GM10248 (cell line): ENCODE measurements around the gene RGS11.

ENCODE experiments used
- CTCF ChIA-PET: fragments of 300-600 bp; sonication (Branson Sonifier 250); formaldehyde crosslinking; extraction: SDS; loops from one replicate; lab custom pipeline; 2021; ENCODE audit warnings: antibody characterized with exemption; lab: Yijun Ruan, JAX
- POLR2A ChIA-PET: fragments of 350-650 bp; sonication (Branson Sonifier 250); formaldehyde crosslinking; extraction: SDS; loops from one replicate; lab custom pipeline; 2020; ENCODE audit warnings: antibody characterized with exemption; lab: Yijun Ruan, JAX
- DNase-seq: peaks from one replicate; pipeline ENCODE4 v3.0.0; 2012; ENCODE audit errors: extremely low spot score
- TF ChIP-seq, protein P1 (sequence below): IDR thresholded peaks from 2 replicates; pipeline ENCODE4 v1.5.1; 2012; ENCODE audit warnings: mild to moderate bottlenecking, low read depth; ENCODE audit errors: extremely low read depth, missing control alignments, control extremely low read depth

RGS11 gene

DNA sequence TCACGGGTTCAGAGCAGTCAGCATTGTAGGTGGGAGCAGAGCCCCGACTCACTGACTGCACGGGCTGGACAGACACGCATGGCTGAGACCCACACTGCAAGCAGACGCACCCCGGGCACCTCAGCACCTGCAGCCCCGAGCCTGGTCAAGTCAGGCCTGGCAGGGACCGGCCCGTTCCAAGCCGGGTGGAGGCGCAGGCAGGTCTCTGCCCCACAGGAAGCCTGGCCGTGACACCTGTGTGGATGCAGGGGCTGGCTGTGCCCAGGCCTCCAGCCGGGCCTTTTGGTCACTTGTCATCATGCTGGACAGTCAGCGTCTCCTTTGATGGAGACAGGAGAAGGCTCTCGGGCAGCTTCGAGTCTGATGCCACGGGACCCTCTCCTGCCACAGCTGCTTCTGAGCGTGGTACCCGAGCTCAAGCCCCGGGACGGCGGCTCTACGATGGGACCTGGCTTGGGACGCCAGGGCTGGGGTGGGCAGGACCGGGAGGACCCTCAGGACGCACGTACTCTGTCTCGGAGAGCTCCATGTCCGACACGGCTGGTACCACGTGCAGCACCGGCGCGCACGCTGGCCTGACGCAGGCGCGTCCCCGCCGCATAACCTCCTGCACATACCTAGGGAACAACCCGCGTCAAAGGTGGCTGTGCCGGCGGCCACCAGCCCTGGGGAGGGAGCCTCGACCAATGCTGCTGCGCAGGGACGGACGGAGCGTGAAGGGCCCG, 15.1 kb upstream of the RGS11 start:
- no peak for DNase-seq
- POLR2A ChIA-PET = no interaction called here

GRCh38 chr16:290015-290680, 14.4 kb upstream of the RGS11 start:
- ChIA-PET CTCF (no interaction called here), POLR2A (no interaction called here)
- DNase-seq = no peak
- TF ChIP-seq, protein P1, sequence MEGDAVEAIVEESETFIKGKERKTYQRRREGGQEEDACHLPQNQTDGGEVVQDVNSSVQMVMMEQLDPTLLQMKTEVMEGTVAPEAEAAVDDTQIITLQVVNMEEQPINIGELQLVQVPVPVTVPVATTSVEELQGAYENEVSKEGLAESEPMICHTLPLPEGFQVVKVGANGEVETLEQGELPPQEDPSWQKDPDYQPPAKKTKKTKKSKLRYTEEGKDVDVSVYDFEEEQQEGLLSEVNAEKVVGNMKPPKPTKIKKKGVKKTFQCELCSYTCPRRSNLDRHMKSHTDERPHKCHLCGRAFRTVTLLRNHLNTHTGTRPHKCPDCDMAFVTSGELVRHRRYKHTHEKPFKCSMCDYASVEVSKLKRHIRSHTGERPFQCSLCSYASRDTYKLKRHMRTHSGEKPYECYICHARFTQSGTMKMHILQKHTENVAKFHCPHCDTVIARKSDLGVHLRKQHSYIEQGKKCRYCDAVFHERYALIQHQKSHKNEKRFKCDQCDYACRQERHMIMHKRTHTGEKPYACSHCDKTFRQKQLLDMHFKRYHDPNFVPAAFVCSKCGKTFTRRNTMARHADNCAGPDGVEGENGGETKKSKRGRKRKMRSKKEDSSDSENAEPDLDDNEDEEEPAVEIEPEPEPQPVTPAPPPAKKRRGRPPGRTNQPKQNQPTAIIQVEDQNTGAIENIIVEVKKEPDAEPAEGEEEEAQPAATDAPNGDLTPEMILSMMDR = no peak

More for the DNA sequence above, 15.1 kb upstream of the RGS11 start:
- CTCF ChIA-PET = no interaction called here
- TF ChIP-seq, protein P1 = no peak

GRCh38 chr16:289395-289997, 13.8 kb upstream of the RGS11 start:
- CTCF ChIA-PET = interaction anchor here (1.3 kb wide), 1 partner anchor 183 kb away, joined by 3 read pairs; no protein-coding TSS in a partner anchor
- POLR2A ChIA-PET = no interaction called here

GRCh38 chr16:287981-288920, 12.5 kb upstream of the RGS11 start:
- no peak for DNase-seq
- ChIA-PET CTCF (interaction anchor here (1.0 to 1.3 kb wide), 3 partner anchors 21 to 181 kb away, joined by 3 read pairs; no protein-coding TSS in a partner anchor), POLR2A (no interaction called here)
- TF ChIP-seq, protein P1 = no peak

More at GRCh38 chr16:289395-289997, 13.8 kb upstream of the RGS11 start:
- no peak for DNase-seq
- TF ChIP-seq, protein P1 = no peak

- ChIA-PET POLR2A (no interaction called here), CTCF (interaction anchor here (1.0 to 1.3 kb wide), 2 partner anchors 22 to 180 kb away, joined by 3 read pairs; no protein-coding TSS in a partner anchor)
- TF ChIP-seq, protein P1 = no peak
- no peak for DNase-seq
Measured at GRCh38 chr16:287298-287811, 11.6 kb upstream of the RGS11 start.
